Measurements from ENCODE around the gene EFCAB7.
"Not testable (repeated sequence)": the region's sequence is repeated elsewhere in the genome, so short reads cannot be mapped to it uniquely, and the experiment has no call there.

EFCAB7 gene

DNA sequence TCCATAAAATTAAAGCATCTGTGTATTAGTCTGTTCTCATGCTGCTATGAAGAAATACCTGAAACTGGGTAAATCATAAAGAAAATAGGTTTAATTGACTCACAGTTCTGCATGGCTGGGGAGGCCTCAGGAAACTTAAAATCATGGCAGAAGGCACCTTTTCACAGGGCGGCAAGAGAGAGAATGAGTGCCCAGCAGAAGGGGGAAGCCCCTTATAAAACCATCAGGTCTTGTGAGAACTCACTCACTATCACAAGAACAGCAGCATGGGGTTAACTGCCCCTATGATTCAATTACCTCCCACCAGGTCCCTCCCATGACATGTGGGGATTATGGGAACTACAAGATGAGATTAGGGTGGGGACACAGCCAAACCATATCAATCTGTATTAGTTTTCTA is 63.0 kb downstream of the EFCAB7 start:
- H3K4me1 ChIP-seq (ENCODE audit: control insufficient read depth, insufficient read depth, low read length); H3K27me3 ChIP-seq (ENCODE audit: control insufficient read depth in 1 of 2, insufficient read depth in 2 of 2, low read length in 2 of 2); H3K27ac ChIP-seq (ENCODE audit: low read length); H3K9ac ChIP-seq (ENCODE audit: low read length in 2 of 2); H3K9me3 ChIP-seq (ENCODE audit: control insufficient read depth in 2 of 2, low read length in 2 of 2); H3K36me3 ChIP-seq (ENCODE audit: control insufficient read depth in 2 of 2, insufficient read depth in 2 of 2, low read length in 2 of 2); H3K4me3 ChIP-seq (ENCODE audit: low read length in 2 of 2): not testable (repeated sequence)

DNA sequence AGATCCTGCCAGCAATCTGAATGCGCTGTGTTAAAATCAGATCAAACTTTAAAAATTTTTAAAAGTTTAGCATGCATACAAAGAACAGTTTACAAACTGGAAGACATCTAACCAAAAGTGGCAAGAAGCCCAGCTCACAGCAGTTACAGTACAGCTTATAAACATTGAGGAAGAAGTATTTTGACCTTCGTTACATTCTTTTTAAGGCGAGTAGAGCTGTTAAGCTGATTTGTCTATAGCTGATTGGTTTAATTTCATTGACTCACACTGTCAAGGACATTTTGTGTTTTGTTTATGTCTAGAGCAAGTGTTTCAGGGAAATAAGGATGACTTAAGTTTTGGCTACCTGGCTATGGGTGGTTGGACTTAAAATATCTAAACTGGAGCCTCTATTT is 66.8 kb downstream of the EFCAB7 start:
- Histone ChIP-seq H3K9ac (ENCODE audit: low read length in 2 of 2) (no peak overlapping the region), H3K27ac (ENCODE audit: low read length) (no peak overlapping the region), H3K27me3 (ENCODE audit: control insufficient read depth in 1 of 2, insufficient read depth in 2 of 2, low read length in 2 of 2) (no peaks in the 10 kb centered on the region), H3K4me3 (ENCODE audit: low read length in 2 of 2) (no peak overlapping the region), H3K4me1 (ENCODE audit: control insufficient read depth, insufficient read depth, low read length) (peaks cover 13% of the 10 kb centered on the region), H3K9me3 (ENCODE audit: control insufficient read depth in 2 of 2, low read length in 2 of 2) (no peaks in the 10 kb centered on the region), H3K36me3 (ENCODE audit: control insufficient read depth in 2 of 2, insufficient read depth in 2 of 2, low read length in 2 of 2) (no peaks in the 10 kb centered on the region)

DNA sequence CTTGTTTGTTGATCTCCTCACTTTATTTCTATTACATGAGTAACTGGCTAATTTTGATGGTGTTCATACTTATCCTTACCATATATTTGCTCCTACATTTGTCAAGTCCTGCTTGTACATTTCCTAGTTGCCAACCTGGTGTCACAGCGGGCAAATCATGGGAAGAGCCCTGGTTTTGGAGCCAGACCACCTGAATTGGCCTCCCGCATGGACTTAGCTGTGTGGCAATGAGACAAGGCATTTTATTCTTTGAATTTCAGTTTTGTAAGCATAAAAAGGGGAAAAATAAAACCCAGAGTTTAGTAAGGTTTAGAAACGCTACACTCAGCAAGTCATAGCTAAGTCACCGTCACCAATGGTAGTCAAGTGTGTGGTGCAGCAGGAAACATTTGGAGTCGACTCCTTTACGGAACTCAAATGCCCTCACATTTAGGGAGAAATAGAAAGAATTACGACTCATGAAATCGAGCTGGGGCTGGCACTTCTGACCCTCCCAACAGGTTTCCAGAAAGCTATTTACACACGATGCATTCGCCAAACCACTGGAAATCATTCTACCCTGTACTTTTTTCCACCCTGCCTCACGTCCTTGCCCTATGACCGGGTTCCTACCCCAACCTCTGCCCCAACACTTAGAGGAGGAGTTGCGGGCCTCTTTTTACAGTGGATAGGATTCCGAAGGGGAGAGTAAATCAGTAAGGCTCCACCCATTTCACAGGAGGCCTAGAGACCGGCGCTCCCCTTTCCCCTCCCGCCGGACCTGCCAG is 69.4 kb downstream of the EFCAB7 start:
- Histone ChIP-seq H3K4me1 (ENCODE audit: control insufficient read depth, insufficient read depth, low read length) (peaks cover 13% of the 10 kb centered on the region), H3K36me3 (ENCODE audit: control insufficient read depth in 2 of 2, insufficient read depth in 2 of 2, low read length in 2 of 2) (no peaks in the 10 kb centered on the region), H3K27ac (ENCODE audit: low read length) (peak overlapping the region; percentile 58), H3K9ac (ENCODE audit: low read length in 2 of 2) (peak overlapping the region; percentile 73 to 92), H3K9me3 (ENCODE audit: control insufficient read depth in 2 of 2, low read length in 2 of 2) (no peaks in the 10 kb centered on the region), H3K4me3 (ENCODE audit: low read length in 2 of 2) (peak overlapping the region; percentile 79 to 92), H3K27me3 (ENCODE audit: control insufficient read depth in 1 of 2, insufficient read depth in 2 of 2, low read length in 2 of 2) (no peaks in the 10 kb centered on the region)

DNA sequence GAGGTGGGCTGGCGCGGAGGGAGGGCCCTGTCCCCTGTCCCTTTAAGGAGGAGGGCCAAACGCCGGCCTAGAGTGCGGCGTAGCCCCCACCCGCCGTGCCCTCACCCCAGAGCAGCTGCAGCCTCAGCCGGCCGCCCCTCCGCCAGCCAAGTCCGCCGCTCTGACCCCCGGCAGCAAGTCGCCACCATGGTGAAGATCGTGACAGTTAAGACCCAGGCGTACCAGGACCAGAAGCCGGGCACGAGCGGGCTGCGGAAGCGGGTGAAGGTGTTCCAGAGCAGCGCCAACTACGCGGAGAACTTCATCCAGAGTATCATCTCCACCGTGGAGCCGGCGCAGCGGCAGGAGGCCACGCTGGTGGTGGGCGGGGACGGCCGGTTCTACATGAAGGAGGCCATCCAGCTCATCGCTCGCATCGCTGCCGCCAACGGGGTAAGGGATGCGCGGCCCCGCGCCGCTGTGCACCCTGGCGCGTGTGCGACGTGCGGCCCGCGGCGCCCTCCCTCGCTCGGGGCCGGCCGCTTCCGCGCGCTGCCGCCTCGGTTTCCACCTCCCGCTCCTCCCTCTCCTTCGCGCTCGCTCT is 70.1 kb downstream of the EFCAB7 start, which contains the start of gene PGM1:
PGM1 (plus strand) TSS at position 109 of the 583 bp plus-strand sequence; CDS start at position 187, 78 bp downstream.
- Histone ChIP-seq H3K4me3 (ENCODE audit: low read length in 2 of 2) (peak within 1 kb of the TSS; percentile 79 to 92), H3K36me3 (ENCODE audit: control insufficient read depth in 2 of 2, insufficient read depth in 2 of 2, low read length in 2 of 2) (no peaks in the 10 kb centered on the region), H3K27me3 (ENCODE audit: control insufficient read depth in 1 of 2, insufficient read depth in 2 of 2, low read length in 2 of 2) (no peaks in the 10 kb centered on the region), H3K9ac (ENCODE audit: low read length in 2 of 2) (peak within 1 kb of the TSS; percentile 73 to 92), H3K27ac (ENCODE audit: low read length) (peak within 1 kb of the TSS; percentile 58), H3K4me1 (ENCODE audit: control insufficient read depth, insufficient read depth, low read length) (peaks cover 13% of the 10 kb centered on the region), H3K9me3 (ENCODE audit: control insufficient read depth in 2 of 2, low read length in 2 of 2) (no peaks in the 10 kb centered on the region)

DNA sequence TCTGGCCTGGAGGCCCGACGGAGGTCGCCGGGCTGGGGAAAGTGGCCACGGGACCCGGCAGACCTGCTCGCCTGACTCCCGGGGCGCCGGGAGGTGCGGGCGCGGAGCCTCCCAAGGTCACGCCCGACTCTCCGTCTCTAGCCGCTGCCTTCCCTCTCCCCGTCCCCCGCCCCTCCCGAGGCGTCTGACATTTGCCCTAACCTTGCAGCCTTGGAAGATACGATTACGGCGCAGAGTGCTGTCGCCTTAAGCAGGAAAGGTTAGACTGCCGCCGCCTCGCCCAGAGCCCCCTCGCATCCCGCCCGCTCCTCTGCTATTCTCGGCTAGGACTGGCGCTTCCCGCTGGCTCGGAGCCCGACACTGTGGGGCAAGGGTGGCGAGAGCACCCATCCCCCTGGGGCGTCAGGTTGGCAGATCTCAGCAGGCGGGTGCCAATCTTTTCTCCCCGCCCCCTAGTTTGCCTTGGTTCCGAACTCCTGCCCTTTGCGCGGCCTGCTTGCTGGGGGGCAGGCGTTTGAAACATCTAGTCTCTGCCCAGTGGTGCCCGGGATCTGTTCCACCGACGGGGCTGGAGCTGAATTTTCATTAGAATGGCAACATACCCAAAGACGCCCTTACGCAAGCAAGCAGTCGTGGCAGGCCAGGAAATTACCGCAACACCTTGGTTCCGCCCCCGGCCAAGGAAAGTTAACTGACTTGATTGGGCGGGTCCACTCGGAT is 70.7 kb downstream of the EFCAB7 start:
- Histone ChIP-seq H3K4me3 (ENCODE audit: low read length in 2 of 2) (peak overlapping the region; percentile 79 to 92), H3K9ac (ENCODE audit: low read length in 2 of 2) (peak overlapping the region; percentile 73 to 92), H3K4me1 (ENCODE audit: control insufficient read depth, insufficient read depth, low read length) (peaks cover 13% of the 10 kb centered on the region), H3K9me3 (ENCODE audit: control insufficient read depth in 2 of 2, low read length in 2 of 2) (no peaks in the 10 kb centered on the region), H3K27me3 (ENCODE audit: control insufficient read depth in 1 of 2, insufficient read depth in 2 of 2, low read length in 2 of 2) (no peaks in the 10 kb centered on the region), H3K36me3 (ENCODE audit: control insufficient read depth in 2 of 2, insufficient read depth in 2 of 2, low read length in 2 of 2) (no peaks in the 10 kb centered on the region), H3K27ac (ENCODE audit: low read length) (peak overlapping the region; percentile 58)

DNA sequence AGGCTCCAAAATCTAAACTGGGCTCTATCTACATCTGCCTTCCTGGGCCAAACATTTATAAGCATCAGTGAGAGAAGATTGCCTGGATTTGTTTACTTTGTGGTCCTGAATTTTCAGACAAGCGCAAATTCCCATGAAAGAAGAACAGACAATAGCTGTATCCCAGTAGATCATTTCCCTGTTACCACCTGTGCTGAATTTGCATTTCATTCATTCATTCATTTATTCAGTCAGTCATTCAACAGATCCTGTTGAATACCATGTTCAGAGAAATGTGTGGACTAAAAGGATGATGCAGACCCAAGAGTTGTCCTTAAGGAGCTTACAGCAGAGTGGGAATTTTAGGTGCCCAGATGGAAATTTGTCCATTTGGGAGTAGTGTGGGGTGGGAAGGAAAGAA is 72.1 kb downstream of the EFCAB7 start:
- Histone ChIP-seq H3K4me3 (ENCODE audit: low read length in 2 of 2) (no peak overlapping the region), H3K27ac (ENCODE audit: low read length) (no peak overlapping the region), H3K4me1 (ENCODE audit: control insufficient read depth, insufficient read depth, low read length) (peaks cover 13% of the 10 kb centered on the region), H3K36me3 (ENCODE audit: control insufficient read depth in 2 of 2, insufficient read depth in 2 of 2, low read length in 2 of 2) (no peaks in the 10 kb centered on the region), H3K9me3 (ENCODE audit: control insufficient read depth in 2 of 2, low read length in 2 of 2) (no peaks in the 10 kb centered on the region), H3K9ac (ENCODE audit: low read length in 2 of 2) (no peak overlapping the region), H3K27me3 (ENCODE audit: control insufficient read depth in 1 of 2, insufficient read depth in 2 of 2, low read length in 2 of 2) (no peaks in the 10 kb centered on the region)

DNA sequence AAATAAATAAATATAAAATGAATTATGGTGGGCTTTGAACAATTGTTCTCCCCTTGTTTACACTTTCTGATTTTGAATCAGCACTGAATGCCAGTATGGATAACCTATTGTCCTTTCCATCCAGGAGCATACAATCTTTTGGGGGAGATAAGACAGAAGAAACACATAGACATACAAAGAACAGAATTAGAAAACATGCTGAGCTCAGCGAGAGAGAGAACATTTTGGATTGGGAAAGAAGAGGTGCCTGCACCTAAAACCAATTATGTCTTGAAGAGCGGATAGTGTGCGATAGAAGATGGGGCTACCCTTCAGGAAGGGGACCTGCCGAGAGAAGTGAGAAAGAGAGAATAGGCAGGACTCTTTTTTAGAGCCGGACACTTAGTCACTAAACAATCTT is 76.5 kb downstream of the EFCAB7 start:
- Histone ChIP-seq H3K27ac (ENCODE audit: low read length) (no peak overlapping the region), H3K36me3 (ENCODE audit: control insufficient read depth in 2 of 2, insufficient read depth in 2 of 2, low read length in 2 of 2) (no peaks in the 10 kb centered on the region), H3K27me3 (ENCODE audit: control insufficient read depth in 1 of 2, insufficient read depth in 2 of 2, low read length in 2 of 2) (no peaks in the 10 kb centered on the region), H3K4me1 (ENCODE audit: control insufficient read depth, insufficient read depth, low read length) (no peaks in the 10 kb centered on the region), H3K4me3 (ENCODE audit: low read length in 2 of 2) (no peak overlapping the region), H3K9me3 (ENCODE audit: control insufficient read depth in 2 of 2, low read length in 2 of 2) (no peaks in the 10 kb centered on the region), H3K9ac (ENCODE audit: low read length in 2 of 2) (no peak overlapping the region)

DNA sequence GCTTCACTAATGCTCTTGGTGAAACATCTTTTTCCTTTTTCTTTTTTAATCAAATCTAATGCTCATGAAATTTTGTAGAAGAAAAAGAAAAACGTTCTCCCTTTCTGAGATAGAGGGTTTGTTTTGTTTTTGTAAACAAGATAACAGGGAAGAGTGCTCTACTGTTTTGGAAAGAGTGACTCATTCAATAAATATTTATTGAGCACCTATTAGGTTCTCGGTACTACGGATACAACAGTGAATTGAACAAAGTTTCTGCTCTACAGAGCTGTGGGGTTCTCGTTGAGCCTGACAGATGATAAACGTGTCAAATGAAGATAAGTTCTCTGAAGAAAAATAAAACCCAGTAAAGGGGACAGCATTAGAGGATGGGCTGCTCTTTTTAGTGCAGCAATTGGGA is 76.9 kb downstream of the EFCAB7 start:
- Histone ChIP-seq H3K9me3 (ENCODE audit: control insufficient read depth in 2 of 2, low read length in 2 of 2) (no peaks in the 10 kb centered on the region), H3K27me3 (ENCODE audit: control insufficient read depth in 1 of 2, insufficient read depth in 2 of 2, low read length in 2 of 2) (no peaks in the 10 kb centered on the region), H3K4me3 (ENCODE audit: low read length in 2 of 2) (no peak overlapping the region), H3K4me1 (ENCODE audit: control insufficient read depth, insufficient read depth, low read length) (no peaks in the 10 kb centered on the region), H3K9ac (ENCODE audit: low read length in 2 of 2) (no peak overlapping the region), H3K27ac (ENCODE audit: low read length) (no peak overlapping the region), H3K36me3 (ENCODE audit: control insufficient read depth in 2 of 2, insufficient read depth in 2 of 2, low read length in 2 of 2) (no peaks in the 10 kb centered on the region)

DNA sequence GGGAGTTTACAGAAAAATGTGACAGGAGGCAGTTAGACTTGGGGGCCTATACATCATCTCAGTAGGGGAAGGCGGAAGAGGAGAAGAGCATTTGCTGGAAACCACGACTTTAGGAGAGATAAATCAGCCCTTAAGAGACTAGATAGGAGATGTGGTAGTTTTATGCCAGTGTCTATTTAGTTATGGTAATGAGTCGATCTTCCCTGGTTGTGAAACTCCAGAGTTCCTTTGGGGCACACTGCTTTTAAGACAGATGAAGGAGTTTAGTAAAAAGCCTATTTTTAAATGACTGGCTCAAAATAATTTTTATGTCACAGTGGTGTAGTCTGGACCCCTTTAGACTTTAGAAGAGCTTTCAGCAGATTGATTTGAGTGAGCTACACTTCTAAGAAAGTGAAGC is 77.7 kb downstream of the EFCAB7 start:
- Histone ChIP-seq H3K27me3 (ENCODE audit: control insufficient read depth in 1 of 2, insufficient read depth in 2 of 2, low read length in 2 of 2) (no peaks in the 10 kb centered on the region), H3K4me1 (ENCODE audit: control insufficient read depth, insufficient read depth, low read length) (no peaks in the 10 kb centered on the region), H3K36me3 (ENCODE audit: control insufficient read depth in 2 of 2, insufficient read depth in 2 of 2, low read length in 2 of 2) (no peaks in the 10 kb centered on the region), H3K27ac (ENCODE audit: low read length) (no peak overlapping the region), H3K9ac (ENCODE audit: low read length in 2 of 2) (no peak overlapping the region), H3K4me3 (ENCODE audit: low read length in 2 of 2) (no peak overlapping the region), H3K9me3 (ENCODE audit: control insufficient read depth in 2 of 2, low read length in 2 of 2) (no peaks in the 10 kb centered on the region)

DNA sequence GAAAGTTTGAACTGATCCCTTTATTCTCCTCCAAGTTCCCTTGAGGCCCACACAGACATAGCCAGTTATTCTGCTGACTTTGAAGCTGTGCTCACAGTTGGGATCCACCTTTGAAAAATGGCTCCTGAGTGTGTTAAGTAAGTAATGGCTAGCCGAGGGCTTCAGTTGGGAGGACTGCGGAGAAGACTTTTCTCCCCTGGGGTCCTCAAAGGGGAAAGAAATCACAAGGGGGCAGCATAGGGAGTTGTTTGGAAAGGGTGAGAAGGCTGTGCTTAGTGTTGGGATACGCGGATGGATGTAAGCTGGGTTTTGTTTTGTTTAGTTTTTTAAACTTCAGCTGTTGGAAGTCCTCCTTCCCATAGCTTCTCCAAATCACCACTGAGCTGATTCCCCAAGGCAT is 78.1 kb downstream of the EFCAB7 start:
- Histone ChIP-seq H3K9ac (ENCODE audit: low read length in 2 of 2) (no peak overlapping the region), H3K27me3 (ENCODE audit: control insufficient read depth in 1 of 2, insufficient read depth in 2 of 2, low read length in 2 of 2) (no peaks in the 10 kb centered on the region), H3K4me1 (ENCODE audit: control insufficient read depth, insufficient read depth, low read length) (no peaks in the 10 kb centered on the region), H3K9me3 (ENCODE audit: control insufficient read depth in 2 of 2, low read length in 2 of 2) (no peaks in the 10 kb centered on the region), H3K27ac (ENCODE audit: low read length) (no peak overlapping the region), H3K36me3 (ENCODE audit: control insufficient read depth in 2 of 2, insufficient read depth in 2 of 2, low read length in 2 of 2) (no peaks in the 10 kb centered on the region), H3K4me3 (ENCODE audit: low read length in 2 of 2) (no peak overlapping the region)

DNA sequence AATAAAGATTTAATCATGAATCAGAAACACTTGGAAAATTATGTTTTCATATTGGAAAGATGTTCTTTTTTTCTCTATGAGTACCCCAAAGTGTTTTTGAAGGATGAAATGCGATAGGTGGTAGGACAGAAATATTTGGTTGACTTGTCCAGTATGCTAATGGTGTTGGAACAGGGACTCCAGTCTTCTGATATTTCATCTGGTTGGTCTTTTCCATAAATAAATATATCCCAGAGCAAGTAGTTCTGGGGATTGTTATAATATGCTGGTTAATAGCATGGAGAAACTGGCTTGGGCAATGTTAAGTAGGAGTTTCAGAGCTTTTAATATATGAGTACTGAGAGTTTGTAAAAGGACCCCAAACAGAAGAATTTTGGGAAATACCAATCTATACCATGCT is 78.6 kb downstream of the EFCAB7 start:
- Histone ChIP-seq H3K27ac (ENCODE audit: low read length) (no peak overlapping the region), H3K4me3 (ENCODE audit: low read length in 2 of 2) (no peak overlapping the region), H3K36me3 (ENCODE audit: control insufficient read depth in 2 of 2, insufficient read depth in 2 of 2, low read length in 2 of 2) (no peaks in the 10 kb centered on the region)

More for the DNA sequence above, 78.6 kb downstream of the EFCAB7 start:
- Histone ChIP-seq H3K27me3 (ENCODE audit: control insufficient read depth in 1 of 2, insufficient read depth in 2 of 2, low read length in 2 of 2) (no peaks in the 10 kb centered on the region), H3K9ac (ENCODE audit: low read length in 2 of 2) (no peak overlapping the region), H3K4me1 (ENCODE audit: control insufficient read depth, insufficient read depth, low read length) (no peaks in the 10 kb centered on the region), H3K9me3 (ENCODE audit: control insufficient read depth in 2 of 2, low read length in 2 of 2) (no peaks in the 10 kb centered on the region)
